KOPT-K1 (cell line): ENCODE measurements around the gene ACVR1.

Experiments
- H3K27ac ChIP-seq: fragments of 200-600 bp; sonication (generic); 2 replicates; pipeline ENCODE4 v1.5.1; 2016; ENCODE audit warnings: antibody characterized with exemption, mild to moderate bottlenecking, low read depth, low read length; ENCODE audit not compliant: poor library complexity, severe bottlenecking
- H3K36me3 ChIP-seq: fragments of 200-600 bp; sonication (generic); 2 replicates; pipeline ENCODE4 v1.5.1; 2017; ENCODE audit warnings: antibody characterized with exemption, mild to moderate bottlenecking, low read length, moderate library complexity; ENCODE audit not compliant: insufficient read depth
- H3K9me3 ChIP-seq: fragments of 200-600 bp; sonication (generic); 2 replicates; pipeline ENCODE4 v1.5.1; 2017; ENCODE audit warnings: antibody characterized with exemption, low read length, mild to moderate bottlenecking; ENCODE audit not compliant: insufficient read depth, poor library complexity, severe bottlenecking

The ACVR1 gene

DNA sequence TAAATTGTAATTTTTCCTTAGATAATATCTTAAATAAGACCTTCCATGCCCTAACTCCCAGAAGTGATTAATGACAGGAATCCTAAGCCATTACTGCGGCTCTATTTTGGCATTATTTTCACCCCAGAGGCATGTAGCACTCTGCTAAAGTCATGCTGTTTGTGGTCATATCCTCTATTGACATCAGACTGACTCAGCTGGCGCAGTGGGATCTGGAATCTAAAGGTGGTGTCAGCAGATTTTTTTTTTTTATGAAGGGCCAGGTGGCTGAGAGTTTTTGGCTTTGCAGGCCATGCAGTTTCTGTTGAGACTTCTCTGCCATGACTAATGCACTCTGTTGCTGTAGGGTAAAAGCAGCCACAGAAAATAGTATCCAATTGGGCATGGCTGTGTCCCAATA is 183.4 kb downstream of the ACVR1 start:
- Histone ChIP-seq H3K36me3 (no peaks in the 10 kb centered on the region), H3K27ac (no peak overlapping the region), H3K9me3 (no peaks in the 10 kb centered on the region)

DNA sequence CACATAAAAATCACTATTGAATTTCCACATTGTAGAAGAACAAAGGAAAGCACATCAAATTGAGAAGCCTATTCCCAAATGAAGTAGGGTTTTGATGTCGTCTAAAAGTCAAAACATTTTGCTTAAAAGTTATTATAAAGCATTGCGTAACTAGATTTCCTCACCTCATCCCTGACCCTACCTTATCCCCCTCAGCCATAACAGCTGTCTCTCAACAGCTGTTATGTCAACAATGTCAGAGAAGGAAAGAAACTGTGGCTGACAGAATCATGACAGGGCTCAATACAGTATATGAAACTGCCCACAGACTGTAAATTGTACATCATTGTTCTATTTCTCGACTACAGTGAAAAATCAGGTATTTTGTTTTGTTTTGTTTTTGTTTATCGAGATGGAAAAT is 184.4 kb downstream of the ACVR1 start:
- Histone ChIP-seq H3K27ac (no peak overlapping the region), H3K36me3 (no peaks in the 10 kb centered on the region), H3K9me3 (no peaks in the 10 kb centered on the region)

DNA sequence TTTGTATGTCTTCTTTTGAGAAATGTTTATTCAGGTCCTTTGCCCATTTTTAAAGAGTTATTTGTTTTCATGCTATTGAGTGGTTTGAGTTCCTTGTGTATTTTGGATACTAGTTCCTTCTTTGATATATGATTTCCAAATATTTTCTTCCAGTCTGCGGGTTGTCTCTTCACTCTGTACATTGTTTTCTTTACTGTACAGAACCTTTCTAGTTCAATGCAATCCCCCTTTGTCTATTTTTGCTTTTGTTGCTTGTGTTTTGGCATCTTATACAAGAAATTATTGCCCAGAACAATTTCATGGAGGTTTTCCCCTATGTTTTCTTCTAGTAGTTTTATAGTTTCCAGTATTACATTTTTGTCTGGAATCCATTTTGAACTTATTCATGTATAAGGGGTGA is 185.0 kb downstream of the ACVR1 start:
- H3K9me3 ChIP-seq: no peaks in the 10 kb centered on the region
- no peak overlapping the region for H3K27ac ChIP-seq
- no peaks in the 10 kb centered on the region for H3K36me3 ChIP-seq
